ENCODE data around the gene DCDC1.

DNA sequence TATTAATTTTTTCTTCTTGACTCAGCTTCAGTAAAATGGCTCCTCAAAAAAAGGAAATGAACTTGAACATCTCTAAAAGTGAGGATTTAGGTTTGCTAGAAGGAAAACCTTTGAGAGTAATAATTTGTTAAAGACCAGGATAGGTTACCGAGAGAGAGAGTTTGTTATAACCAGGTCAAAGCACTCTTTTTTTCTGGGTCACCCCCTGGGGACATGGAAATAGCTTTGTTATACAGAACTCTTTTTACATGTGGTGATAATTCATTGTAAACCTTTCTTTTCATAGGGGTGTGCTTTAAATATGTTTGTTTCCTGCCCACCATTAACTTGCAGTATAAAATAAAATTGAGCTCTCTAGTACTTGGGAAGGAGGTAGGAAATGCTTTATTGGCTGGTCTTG is 47.8 kb upstream of the DCDC1 start:
- TF ChIP-seq, protein P1, sequence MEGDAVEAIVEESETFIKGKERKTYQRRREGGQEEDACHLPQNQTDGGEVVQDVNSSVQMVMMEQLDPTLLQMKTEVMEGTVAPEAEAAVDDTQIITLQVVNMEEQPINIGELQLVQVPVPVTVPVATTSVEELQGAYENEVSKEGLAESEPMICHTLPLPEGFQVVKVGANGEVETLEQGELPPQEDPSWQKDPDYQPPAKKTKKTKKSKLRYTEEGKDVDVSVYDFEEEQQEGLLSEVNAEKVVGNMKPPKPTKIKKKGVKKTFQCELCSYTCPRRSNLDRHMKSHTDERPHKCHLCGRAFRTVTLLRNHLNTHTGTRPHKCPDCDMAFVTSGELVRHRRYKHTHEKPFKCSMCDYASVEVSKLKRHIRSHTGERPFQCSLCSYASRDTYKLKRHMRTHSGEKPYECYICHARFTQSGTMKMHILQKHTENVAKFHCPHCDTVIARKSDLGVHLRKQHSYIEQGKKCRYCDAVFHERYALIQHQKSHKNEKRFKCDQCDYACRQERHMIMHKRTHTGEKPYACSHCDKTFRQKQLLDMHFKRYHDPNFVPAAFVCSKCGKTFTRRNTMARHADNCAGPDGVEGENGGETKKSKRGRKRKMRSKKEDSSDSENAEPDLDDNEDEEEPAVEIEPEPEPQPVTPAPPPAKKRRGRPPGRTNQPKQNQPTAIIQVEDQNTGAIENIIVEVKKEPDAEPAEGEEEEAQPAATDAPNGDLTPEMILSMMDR (IDR thresholded peaks at IDR 0.05; ENCODE audit: low read depth, low read length): no peak
- no peak for TF ChIP-seq EZH2phosphoT487 (IDR thresholded peaks at IDR 0.05; ENCODE audit: low read depth)
